ENCODE results near the gene WWTR1.

WWTR1 gene

GRCh38 chr3:149534671-149535332 is 123.0 kb downstream of the WWTR1 start:
- no peak for DNase-seq (ENCODE audit: low read depth in 2 of 2)

GRCh38 chr3:149534082-149534481 is 123.7 kb downstream of the WWTR1 start:
- no peak for DNase-seq (ENCODE audit: low read depth in 2 of 2)

DNA sequence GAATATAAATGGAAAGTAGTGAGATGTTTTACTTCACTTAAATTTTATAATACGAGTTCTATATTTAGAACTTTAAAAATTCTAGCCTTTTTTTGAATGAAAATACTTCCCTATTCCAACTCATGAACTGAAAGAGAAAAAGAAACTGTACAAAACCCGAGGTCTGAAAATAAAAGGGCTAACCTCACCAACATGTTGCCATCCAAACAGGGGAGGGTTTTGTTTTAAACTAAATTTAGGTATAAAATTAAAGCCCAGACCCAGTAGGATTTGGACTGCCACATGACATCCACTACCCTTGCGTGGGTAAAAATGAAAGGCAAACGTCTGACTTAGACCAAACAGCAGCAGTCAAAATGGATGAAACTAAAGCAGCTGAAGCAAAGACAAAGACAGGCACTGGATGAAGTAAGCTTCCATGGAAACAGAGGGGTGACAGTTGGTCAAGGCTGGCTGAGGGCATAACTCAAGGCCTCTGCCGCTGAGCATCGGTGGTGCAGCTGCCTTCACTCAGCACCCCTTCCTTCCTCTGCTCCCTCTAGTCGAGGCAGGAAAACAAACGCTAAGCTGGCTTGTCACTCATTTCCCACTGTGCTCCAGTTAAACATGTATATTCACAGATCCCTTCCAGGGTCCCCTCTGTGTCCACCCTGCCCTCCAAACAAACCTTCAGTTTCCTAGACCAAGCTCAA is 125.2 kb downstream of the WWTR1 start:
- no peak for DNase-seq (ENCODE audit: low read depth in 2 of 2)

DNA sequence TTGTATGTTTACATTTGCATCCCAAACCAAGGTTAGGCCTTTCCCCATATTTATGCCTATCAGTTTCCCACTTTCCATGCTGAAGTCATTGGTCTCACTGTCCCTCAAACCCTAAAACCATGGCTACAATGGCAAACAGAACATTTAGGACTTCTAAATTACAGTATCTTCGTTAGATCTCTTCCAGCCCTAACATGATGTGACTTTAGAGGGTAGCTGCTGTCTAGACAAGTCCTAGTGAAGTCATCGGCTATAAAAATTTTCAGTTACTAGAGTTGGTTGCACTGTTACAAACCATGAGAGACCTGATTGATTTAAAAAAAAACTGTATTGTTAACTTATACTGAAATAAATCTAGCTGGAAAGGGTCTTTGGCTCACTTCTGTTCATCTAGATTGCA is 128.7 kb downstream of the WWTR1 start:
- DNase-seq (ENCODE audit: low read depth in 2 of 2) = no peak

DNA sequence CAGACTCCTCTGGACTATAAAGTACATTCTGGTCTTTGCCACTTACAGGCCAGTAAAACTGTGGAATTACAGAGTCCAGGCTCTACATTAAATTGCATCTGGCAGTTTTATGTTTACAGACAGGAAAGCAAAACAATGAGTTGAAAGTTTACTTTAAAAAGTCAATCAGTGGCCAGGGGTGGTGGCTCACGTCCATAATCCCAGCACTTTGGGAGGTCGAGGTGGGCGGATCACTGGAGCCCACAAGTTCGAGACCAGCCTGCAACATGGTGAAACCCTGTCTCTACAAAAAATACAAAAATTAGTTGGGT is 129.5 kb downstream of the WWTR1 start:
- no peak for DNase-seq (ENCODE audit: low read depth in 2 of 2)

GRCh38 chr3:149527531-149528339 is 130.1 kb downstream of the WWTR1 start:
- no peak for DNase-seq (ENCODE audit: low read depth in 2 of 2)

GRCh38 chr3:149523512-149524299 is 134.1 kb downstream of the WWTR1 start:
- no peak for DNase-seq (ENCODE audit: low read depth in 2 of 2)

DNA sequence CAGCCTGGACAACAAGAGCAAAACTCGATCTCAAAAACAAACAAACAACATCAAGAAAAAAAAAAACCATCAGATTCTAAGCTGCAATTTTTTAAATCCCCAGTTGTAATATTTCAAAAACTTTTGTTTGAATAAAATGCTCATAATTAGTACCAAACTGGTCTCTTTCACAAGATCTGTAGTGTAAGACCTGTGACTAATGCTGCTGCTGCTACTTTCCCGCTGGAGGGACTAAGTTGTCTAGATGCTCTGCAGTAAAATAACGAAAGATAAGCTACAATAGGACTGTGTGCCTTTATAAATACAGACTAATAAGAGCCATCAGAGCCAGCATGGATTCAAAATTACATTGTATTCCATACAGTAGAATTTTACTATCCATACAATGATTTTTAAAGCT is 137.9 kb downstream of the WWTR1 start:
- DNase-seq (ENCODE audit: low read depth in 2 of 2) = no peak

GRCh38 chr3:149516920-149517319 is 140.9 kb downstream of the WWTR1 start:
- DNase-seq (ENCODE audit: low read depth in 2 of 2) = no peak

GRCh38 chr3:149515249-149515648 is 142.6 kb downstream of the WWTR1 start:
- DNase-seq (ENCODE audit: low read depth in 2 of 2) = no peak

DNA sequence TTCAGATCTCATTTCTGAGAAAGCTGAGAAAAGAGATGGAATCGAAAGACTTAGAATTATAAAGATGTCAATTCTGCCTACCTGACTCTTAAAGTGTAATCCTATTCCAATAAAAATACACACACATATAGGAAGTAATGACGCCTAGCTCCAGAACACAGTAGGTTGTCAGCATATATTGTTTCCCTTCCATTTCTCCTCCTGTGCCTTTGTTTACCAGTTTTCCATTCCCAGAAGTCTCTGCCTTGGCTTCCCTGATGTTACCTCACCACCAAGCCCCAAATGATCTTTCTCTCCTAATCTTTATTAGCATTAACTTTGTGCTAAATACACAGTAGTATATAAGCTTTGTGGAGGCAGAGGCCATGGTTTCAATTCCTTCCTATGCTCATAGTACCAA is 143.4 kb downstream of the WWTR1 start:
- no peak for DNase-seq (ENCODE audit: low read depth in 2 of 2)

DNA sequence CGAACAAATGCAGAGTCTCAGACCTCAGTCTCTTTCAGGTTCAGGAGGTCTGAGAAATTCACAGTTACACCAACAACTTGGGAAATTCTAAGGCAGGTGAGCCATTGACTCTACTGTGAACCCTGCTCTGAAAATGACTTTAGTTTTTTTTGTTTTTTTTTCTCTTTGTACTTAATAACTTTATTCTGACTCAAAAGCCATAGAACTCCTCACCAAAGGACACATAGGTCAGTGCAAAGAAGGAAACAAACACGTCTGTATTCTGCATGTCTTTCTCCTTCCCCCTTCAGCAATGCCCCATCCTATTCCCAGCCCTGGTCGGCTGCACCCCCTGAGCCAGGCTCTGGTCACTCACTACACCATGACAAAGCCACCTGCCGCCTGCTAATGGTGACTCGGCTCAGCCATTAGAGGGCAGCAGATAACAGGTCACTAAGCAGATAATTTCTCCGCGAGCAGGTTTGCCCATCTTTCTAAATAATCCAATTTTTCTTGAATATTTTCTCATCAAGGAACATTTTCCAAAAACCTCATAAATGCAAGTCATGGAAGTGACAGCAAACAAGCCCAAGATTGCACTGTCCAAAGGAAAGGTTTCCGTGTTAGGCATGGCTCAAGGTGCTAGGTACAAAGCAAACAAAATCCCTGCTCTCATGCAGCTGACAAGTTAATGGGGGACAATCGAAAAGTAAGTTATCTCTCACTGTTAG is 145.6 kb downstream of the WWTR1 start:
- DNase-seq (ENCODE audit: low read depth in 2 of 2) = peak in 1 of 2 donors; percentile 12

GRCh38 chr3:149511040-149511626 is 146.7 kb downstream of the WWTR1 start:
- DNase-seq (ENCODE audit: low read depth in 2 of 2) = no peak

- no peak for DNase-seq (ENCODE audit: low read depth in 2 of 2)
Measured at GRCh38 chr3:149510480-149510879, 147.3 kb downstream of the WWTR1 start.

- DNase-seq (ENCODE audit: low read depth in 2 of 2) = no peak
Measured at GRCh38 chr3:149509526-149509925, 148.3 kb downstream of the WWTR1 start.

DNA sequence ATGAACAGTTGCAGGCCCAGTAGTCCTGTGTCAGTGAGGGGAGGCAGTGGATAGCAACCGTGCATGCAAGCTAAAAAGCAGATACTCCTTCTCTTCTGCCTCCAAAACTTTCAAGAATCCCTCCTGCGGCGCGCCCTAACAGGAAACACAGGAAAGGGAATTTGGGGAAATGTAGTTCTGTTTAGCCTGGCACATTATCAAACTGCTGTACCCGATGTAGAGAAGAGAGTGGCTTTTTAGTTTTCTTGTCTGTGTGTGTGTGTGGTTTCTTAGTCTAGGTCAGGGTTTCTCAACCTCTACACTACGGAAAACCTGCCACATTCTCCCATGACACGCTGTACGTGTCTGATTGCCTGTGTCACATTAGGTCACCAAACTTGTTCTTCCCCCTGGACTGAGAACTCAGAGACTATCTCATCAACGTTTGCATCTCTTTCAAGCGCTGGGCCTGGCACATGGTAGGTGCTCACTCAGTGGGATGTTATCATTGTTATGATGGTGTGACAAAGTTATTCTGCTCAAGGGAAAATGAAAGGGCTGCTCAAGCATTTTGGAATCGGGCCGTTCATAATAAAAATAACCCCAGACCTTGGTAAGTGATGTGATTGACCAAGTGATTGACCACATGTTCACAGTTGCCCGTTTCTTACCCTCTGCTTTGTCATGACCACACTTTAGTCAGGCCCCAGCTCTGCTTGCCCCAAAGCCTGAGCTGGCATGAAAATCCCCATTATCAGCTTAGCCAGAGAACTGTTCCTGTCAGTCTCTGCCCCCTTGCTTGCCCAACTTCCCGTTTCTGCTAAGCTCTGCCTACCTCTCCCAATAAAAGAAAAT is 150.1 kb downstream of the WWTR1 start:
- DNase-seq (ENCODE audit: low read depth in 2 of 2) = no peak

GRCh38 chr3:149506965-149507364 is 150.9 kb downstream of the WWTR1 start:
- DNase-seq (ENCODE audit: low read depth in 2 of 2) = no peak

GRCh38 chr3:149506540-149506939 is 151.3 kb downstream of the WWTR1 start:
- DNase-seq (ENCODE audit: low read depth in 2 of 2) = no peak

DNA sequence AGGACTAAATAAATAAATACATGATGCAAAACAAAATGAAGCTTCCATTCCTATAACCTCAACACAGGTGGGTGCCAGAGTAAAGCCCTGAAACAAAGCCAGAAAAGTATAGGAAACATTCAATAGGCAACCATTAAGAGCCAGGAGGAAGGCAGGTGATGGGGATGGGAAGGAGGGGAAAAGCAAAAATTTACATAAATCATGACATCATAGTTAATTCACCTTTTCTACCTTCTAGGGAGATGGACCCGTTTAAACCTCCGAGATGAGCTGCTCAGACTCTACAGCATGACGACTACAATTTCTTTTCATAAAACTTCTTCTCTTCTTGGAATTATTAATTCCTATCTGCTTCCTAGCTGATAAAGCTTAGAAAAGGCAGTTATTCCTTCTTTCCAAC is 155.4 kb downstream of the WWTR1 start:
- DNase-seq (ENCODE audit: low read depth in 2 of 2) = no peak

DNA sequence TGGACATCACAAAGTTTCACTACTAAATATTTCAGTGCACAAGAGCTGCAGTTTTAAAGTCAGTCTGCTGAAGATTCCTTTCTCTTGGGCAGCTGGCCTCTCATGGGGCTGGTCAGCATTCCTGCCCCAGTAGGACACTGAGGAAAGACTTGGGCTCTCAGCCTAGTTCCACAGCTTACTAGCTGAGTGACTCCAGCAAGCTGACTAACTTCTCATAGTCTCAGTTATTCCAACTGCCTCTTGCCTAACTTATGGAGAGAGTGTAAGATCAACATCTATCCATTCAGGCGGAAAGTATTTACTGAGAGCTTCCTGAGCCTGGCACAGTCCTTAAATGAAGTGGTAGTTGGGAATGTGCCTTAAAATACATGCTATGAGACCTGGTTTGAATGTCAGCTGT is 156.3 kb downstream of the WWTR1 start:
- DNase-seq (ENCODE audit: low read depth in 2 of 2) = no peak

All from stimulated activated CD4-positive, alpha-beta T cell treated with anti-CD3 and anti-CD28 coated beads, Interleukin-4, amount 100 ng/mL, for 48 hours (primary cell).